T-helper 2 cell treated with Interferon-gamma antibody and Interleukin-4, amounts not matched to agents 100 ng/mL and 5 ng/mL, for 36 hours (primary cell): ENCODE data around the gene CCND2. TPM values are rescaled to one million over a fixed set of nuclear protein-coding genes. Genes with fewer than 3 reads are reported as not detected.

Source experiments
- intact Hi-C: fragments of 100-400 bp; cut with micrococcal nuclease; formaldehyde crosslinking; loops from one replicate; pipeline ENCODE4 v1.15.1; 2023
- total RNA-seq: library from RNA; stranded (reverse); gene quantifications from 2 replicates; pipeline ENCODE4 v1.2.3, GENCODE V29; 2022

CCND2 gene
- total RNA-seq, 1 donor from 2014 or later = 787 TPM

- intact Hi-C loops = no loop called here
Observed at GRCh38 chr12:4275870-4276301, 2.3 kb downstream of the CCND2 start.

DNA sequence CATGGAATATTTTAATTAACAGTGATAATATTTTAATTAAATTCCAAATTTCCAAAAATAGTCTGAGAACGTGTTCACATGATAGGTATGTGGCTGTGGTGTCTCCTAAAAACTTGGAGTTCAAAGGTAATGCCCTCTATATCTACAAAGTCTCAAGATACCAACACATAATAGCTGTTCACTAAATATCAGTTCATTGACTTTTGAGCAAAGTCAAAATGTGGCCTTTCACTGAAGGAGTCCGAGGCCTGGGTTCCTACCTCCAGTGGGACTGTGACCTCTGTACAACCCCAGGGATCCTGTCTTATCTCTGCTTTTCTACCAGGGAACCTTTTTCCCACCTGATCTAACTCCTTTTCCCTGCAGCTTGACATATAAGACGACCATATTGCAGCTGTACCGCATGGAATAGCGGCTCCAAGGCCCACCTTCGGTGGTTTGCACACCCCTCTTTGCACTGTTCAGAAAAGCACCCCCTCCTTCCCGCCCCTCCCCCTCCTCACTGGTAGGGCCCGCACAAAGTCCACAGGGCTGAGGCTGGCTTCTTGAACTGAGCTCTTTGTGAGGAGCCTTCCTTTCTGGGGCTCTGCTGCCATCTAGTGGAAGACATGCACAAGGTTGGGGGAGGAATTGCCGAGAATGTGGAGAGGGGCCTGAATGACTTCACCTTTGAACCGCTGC, 3.1 kb downstream of the CCND2 start:
- intact Hi-C loops = loop anchor here (1.0 kb wide), 3 partner anchors 169 to 393 kb away; no protein-coding TSS in a partner anchor

GRCh38 chr12:4277205-4277543, 3.6 kb downstream of the CCND2 start:
- intact Hi-C loops = loop anchor here (1.0 kb wide), 3 partner anchors 170 to 394 kb away; no protein-coding TSS in a partner anchor

GRCh38 chr12:4277857-4278256, 4.3 kb downstream of the CCND2 start:
- intact Hi-C loops = loop anchor here (1.0 kb wide), 3 partner anchors 171 to 395 kb away; no protein-coding TSS in a partner anchor

GRCh38 chr12:4278329-4279197, 5.0 kb downstream of the CCND2 start:
- intact Hi-C loops = no loop called here

DNA sequence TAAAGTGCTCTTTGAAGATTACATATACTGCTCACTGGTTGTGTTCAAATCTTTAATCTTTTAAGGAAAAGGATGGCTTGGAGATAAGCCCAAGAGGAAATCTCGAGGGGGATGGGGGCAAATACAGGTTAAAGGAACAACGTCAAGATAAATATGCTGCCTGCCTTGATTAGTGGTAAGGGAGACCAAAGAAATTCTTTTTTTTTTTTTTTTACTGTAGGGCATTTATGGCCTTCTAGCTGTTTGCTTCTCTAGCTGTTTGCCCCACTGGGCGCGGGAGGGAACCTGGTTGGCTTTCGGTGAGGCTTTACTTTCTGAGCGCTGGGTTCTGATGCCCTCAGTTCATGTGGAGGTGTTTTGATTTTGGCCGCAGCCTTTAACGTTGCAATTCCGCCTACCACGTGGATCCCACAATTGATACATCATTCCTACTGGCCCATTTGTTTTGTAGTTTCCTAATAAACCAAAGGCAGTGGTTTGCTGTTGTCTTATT, 5.7 kb downstream of the CCND2 start:
- intact Hi-C loops = no loop called here

DNA sequence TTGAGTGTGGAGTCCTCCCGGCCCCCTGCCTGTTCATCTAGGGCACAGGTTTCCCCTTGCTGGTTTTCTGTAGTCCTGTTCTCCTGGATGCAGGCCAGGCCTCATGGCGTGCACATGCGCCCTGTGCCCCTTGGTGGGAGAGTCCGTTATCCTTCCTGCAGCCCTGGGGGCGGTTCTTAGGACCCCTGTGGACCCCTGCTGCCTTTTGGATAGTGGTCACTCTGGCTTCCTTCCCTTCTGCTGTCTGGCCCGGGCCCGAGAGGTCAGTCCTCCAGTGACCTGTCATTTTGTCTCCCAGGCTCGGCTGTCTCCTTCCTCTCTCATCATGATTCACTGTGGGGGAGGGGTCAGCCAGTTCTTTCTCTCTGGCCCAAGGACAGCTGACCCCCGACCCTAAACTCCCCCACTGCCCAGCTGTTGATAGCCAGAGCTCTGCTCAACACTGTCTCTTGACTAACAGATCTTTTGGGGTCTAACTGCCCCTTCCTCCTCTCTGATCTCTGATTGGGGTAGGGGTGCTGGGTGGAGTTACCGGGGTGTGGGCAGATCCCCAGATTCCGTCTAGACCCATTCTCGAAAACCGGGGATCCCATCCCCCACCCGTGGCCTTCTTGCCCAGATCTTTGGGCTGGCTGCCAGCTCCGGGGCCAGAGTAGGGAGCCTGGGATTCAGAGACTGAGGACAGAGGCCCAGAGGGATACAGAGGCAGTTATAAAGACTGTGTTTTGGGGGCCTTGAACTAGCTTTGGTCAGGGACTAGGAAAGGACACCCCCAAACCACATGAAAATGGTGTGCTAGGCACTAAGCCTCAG, 7.0 kb downstream of the CCND2 start:
- intact Hi-C loops = no loop called here

DNA sequence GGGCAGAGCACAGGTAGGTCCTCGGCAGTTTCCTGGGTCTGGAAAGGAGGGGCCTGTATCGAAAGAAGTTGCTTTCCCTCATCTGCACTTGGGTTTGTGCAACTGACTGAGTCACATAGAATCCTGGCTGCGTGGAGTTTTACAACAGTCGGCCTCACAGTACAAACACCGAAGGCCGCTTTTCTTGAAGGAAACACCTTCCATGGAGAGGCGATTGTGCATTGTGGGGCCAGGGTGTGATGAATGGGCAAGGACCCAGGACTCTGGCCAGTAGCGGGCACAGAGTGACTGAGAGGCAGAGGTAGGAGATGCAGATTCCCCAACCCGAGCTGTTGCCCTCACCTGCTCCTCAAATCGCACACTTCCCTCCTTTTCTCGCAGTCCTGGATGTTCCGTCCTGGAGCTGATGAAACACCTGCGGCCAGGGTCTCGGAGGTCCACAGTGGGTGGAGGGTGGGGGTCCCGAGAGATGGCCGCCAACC, 7.7 kb downstream of the CCND2 start:
- intact Hi-C loops = no loop called here

- intact Hi-C loops = no loop called here
Observed at GRCh38 chr12:4282103-4282891, 8.7 kb downstream of the CCND2 start.

GRCh38 chr12:4282892-4283511, 9.4 kb downstream of the CCND2 start:
- intact Hi-C loops = no loop called here

- intact Hi-C loops = no loop called here
Observed at GRCh38 chr12:4283512-4284255, 10.1 kb downstream of the CCND2 start.

DNA sequence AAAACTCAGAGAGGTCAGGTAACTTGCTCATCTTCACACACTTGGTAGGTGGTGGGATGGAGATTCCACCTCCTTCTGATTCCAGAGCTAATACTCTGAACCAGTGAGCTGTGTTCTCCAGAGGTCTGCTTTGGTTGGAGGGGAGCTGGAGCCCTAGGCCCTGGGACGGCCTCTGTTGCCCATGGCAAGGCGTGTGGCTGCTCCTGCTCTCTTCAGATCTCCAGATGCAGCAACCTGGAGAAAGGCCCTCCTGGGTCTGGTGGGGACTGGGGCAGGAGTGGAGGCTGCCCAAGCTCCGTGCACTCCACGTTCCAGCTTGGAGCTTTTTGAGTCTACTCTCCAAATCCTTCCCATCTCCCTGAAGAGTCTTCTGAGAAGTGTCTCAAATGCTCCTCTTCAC, 10.7 kb downstream of the CCND2 start:
- intact Hi-C loops = no loop called here

GRCh38 chr12:4285070-4285469, 11.5 kb downstream of the CCND2 start:
- intact Hi-C loops = no loop called here

- intact Hi-C loops = no loop called here
Observed at GRCh38 chr12:4286228-4286627, 12.7 kb downstream of the CCND2 start.

- intact Hi-C loops = no loop called here
Observed at GRCh38 chr12:4286771-4287317, 13.3 kb downstream of the CCND2 start.

DNA sequence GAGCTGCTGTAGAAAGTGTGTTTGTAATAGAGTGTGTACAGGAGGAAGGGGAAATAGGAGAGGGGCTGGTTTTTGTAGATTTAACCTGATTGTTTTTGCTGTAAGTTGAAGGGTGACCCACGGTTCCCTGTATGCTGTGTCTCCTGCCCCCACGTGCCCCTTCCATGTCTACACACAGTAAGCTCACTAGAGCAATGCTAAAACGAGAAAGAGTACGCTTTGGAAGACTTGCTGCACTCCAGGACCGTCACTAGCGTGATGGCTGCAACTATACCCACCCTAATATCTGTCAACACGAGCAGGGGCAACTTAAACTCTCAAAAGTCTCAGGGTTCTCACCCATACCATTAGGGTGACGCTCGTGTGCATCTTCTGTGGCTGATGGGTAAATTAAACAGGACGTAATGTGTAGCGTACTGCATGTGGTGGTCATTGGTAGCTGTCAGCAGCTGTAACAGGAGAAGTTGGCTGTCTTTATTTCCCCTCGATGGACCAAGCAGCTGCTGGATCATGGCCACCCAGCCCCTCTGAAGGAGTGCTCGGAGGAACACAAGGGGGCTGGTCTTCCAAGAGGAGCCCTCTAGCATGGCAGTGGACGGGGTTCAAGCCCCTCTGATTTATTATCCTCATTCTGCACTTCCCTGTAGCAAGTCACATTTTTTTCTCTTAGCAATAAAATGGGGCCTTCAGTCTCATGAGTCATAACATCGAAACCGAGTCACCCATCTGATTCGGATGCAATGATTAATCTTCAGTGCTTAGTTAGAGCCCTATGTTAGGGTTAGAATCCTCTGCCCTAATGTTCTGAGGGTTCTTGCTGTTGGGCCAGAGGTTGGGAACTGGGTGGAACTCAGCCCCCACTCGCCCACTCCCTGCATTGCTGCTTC, 14.0 kb downstream of the CCND2 start:
- intact Hi-C loops = no loop called here

- intact Hi-C loops = no loop called here
Observed at GRCh38 chr12:4288296-4289131, 15.0 kb downstream of the CCND2 start.
